A549 (cell line): ENCODE measurements around the gene POLR3B. TPM values are rescaled to one million over a fixed set of nuclear protein-coding genes. Genes with fewer than 3 reads are reported as not detected.

Experiments used
- ATAC-seq, 2 experiments: fragments of 200-7000 bp in 1 of 2; fragments of >200 bp in 1 of 2; cut with Nextera tagmentation in 1 of 2; cut with Tn5 transposase in 1 of 2; 3 replicates each; pipeline versions ENCODE4 v1.8.0 to v1.9.1; 2018 to 2020; ENCODE audit warnings: mild to moderate bottlenecking in 1 of 2, moderate library complexity in 1 of 2
- CTCF ChIA-PET: fragments of 300-600 bp; sonication (Branson Sonifier 250); formaldehyde crosslinking; extraction: SDS; loops from one replicate; lab custom pipeline; 2021; ENCODE audit warnings: antibody characterized with exemption, inconsistent platforms; lab: Yijun Ruan, JAX
- POLR2A ChIA-PET: fragments of 350-600 bp; formaldehyde crosslinking; extraction: SDS; loops from one replicate; lab custom pipeline; 2021; ENCODE audit warnings: antibody characterized with exemption, inconsistent platforms; lab: Yijun Ruan, JAX
- DNase-seq, 2 experiments: peaks; one replicate each; pipeline versions ENCODE4 v3.0.0 to v3.0.0-alpha.2; 2011 to 2016; ENCODE audit warnings: low read depth in 1 of 2, low spot score in 1 of 2
- FAIRE-seq: peaks from 2 replicates; lab custom pipeline; 2011; peaks lifted over from hg19 to GRCh38; lab: Jason Lieb, UNC
- H3K27ac ChIP-seq, 2 experiments: fragments of >200 bp; sonication (Bioruptor Twin); formaldehyde crosslinking; 3 replicates each; pipeline ENCODE4 v1.5.1; 2016 to 2017
- H3K4me1 ChIP-seq: fragments of >200 bp; sonication (Bioruptor Twin); formaldehyde crosslinking; 3 replicates; pipeline ENCODE4 v1.6.1; 2016
- H3K4me2 ChIP-seq: fragments of >200 bp; sonication (Bioruptor Twin); formaldehyde crosslinking; 3 replicates; pipeline ENCODE4 v1.6.1; 2016
- H3K4me3 ChIP-seq: fragments of >200 bp; sonication (Bioruptor Twin); formaldehyde crosslinking; 3 replicates; pipeline ENCODE4 v1.5.1; 2016
- H3K9me3 ChIP-seq: fragments of >200 bp; sonication (Bioruptor Twin); formaldehyde crosslinking; 3 replicates; pipeline ENCODE4 v1.6.1; 2016
- CBX2 ChIP-seq: fragments of 200-600 bp; sonication (generic); IDR thresholded peaks from 2 replicates; pipeline ENCODE4 v1.6.1; 2016; ENCODE audit warnings: low read depth, mild to moderate bottlenecking, borderline replicate concordance
- CBX8 ChIP-seq: fragments of 200-600 bp; sonication (generic); IDR thresholded peaks from 2 replicates; pipeline ENCODE4 v1.6.1; 2016
- CEBPB ChIP-seq, 2 experiments: fragments of >200 bp in 1 of 2; sonication (Bioruptor Twin) in 1 of 2; formaldehyde crosslinking in 1 of 2; IDR thresholded peaks; 2 replicates each; pipeline ENCODE4 v1.6.1; 2012 to 2016
- CHD4 ChIP-seq: fragments of 200-600 bp; sonication (generic); IDR thresholded peaks from 2 replicates; pipeline ENCODE4 v1.6.1; 2016; ENCODE audit warnings: antibody characterized with exemption, mild to moderate bottlenecking, borderline replicate concordance
- EHF ChIP-seq: fragments of 250-450 bp; sonication (Bioruptor Pico); IDR thresholded peaks from 2 replicates; pipeline ENCODE4 v1.5.0; 2020; ENCODE audit warnings: mild to moderate bottlenecking
- FOXS1 ChIP-seq: fragments of 250-450 bp; sonication (Bioruptor Pico); IDR thresholded peaks from 2 replicates; pipeline ENCODE4 v1.5.0; 2020; ENCODE audit warnings: mild to moderate bottlenecking, moderate library complexity
- HEYL ChIP-seq: fragments of 250-450 bp; sonication (Bioruptor Pico); IDR thresholded peaks from 2 replicates; pipeline ENCODE4 v1.8.0; 2021; ENCODE audit warnings: mild to moderate bottlenecking, moderate library complexity
- HOXB5 ChIP-seq: fragments of 250-450 bp; sonication (Bioruptor Pico); IDR thresholded peaks from 2 replicates; pipeline ENCODE4 v1.5.0; 2020; ENCODE audit warnings: mild to moderate bottlenecking, moderate library complexity
- JUNB ChIP-seq: fragments of >200 bp; sonication (Bioruptor Twin); formaldehyde crosslinking; IDR thresholded peaks from 2 replicates; pipeline ENCODE4 v1.6.1; 2016
- KDM1A ChIP-seq: fragments of 200-600 bp; sonication (generic); IDR thresholded peaks from 2 replicates; pipeline ENCODE4 v1.6.1; 2016; ENCODE audit warnings: low read depth, mild to moderate bottlenecking
- MYC ChIP-seq: IDR thresholded peaks from 2 replicates; pipeline ENCODE4 v1.6.1; 2012; ENCODE audit warnings: mild to moderate bottlenecking, inconsistent platforms, low read length, improper control_type of control experiment, borderline replicate concordance
- NFE2L2 ChIP-seq: fragments of 150-350 bp; conservative IDR thresholded peaks from 2 replicates; pipeline ENCODE4 v1.6.1; 2014; ENCODE audit warnings: low read length
- NPAS2 ChIP-seq: fragments of 250-450 bp; sonication (Bioruptor Pico); IDR thresholded peaks from 2 replicates; pipeline ENCODE4 v1.8.0; 2022; ENCODE audit warnings: mild to moderate bottlenecking, moderate library complexity, borderline replicate concordance
- NR3C1 ChIP-seq: fragments of >200 bp; sonication (Bioruptor Twin); formaldehyde crosslinking; IDR thresholded peaks from 3 replicates; pipeline ENCODE4 v1.6.1; 2017
- PHF8 ChIP-seq: fragments of 200-600 bp; sonication (generic); IDR thresholded peaks from 2 replicates; pipeline ENCODE4 v1.6.1; 2016; ENCODE audit warnings: low read depth, mild to moderate bottlenecking, antibody characterized with exemption, moderate library complexity, borderline replicate concordance
- POLR2A ChIP-seq: IDR thresholded peaks from 2 replicates; pipeline ENCODE4 v1.6.1; 2012; ENCODE audit warnings: mild to moderate bottlenecking, low read length
- POLR2AphosphoS2 ChIP-seq: conservative IDR thresholded peaks from 2 replicates; pipeline ENCODE4 v1.6.1; 2012; ENCODE audit warnings: low read length, improper control_type of control experiment, inconsistent platforms
- RARB ChIP-seq: fragments of 250-450 bp; sonication (Bioruptor Pico); IDR thresholded peaks from 2 replicates; pipeline ENCODE4 v1.8.0; 2021; ENCODE audit warnings: mild to moderate bottlenecking, moderate library complexity
- SMC3 ChIP-seq: fragments of >200 bp; sonication (Bioruptor Twin); formaldehyde crosslinking; IDR thresholded peaks from 3 replicates; pipeline ENCODE4 v1.6.1; 2018; ENCODE audit warnings: inconsistent platforms
- TFCP2L1 ChIP-seq: fragments of 250-450 bp; sonication (Bioruptor Pico); IDR thresholded peaks from 2 replicates; pipeline ENCODE4 v1.5.0; 2021; ENCODE audit warnings: mild to moderate bottlenecking
- ZFP36 ChIP-seq: fragments of 450-650 bp; IDR thresholded peaks from 2 replicates; pipeline ENCODE4 v1.6.1; 2014; ENCODE audit warnings: borderline replicate concordance; ENCODE audit not compliant: partially characterized antibody
- ZNF302 ChIP-seq: fragments of 250-450 bp; sonication (Bioruptor Pico); IDR thresholded peaks from 2 replicates; pipeline ENCODE4 v1.9.0; 2021; ENCODE audit warnings: inconsistent platforms, mild to moderate bottlenecking, moderate library complexity
- WGBS: methylation state at CpG from one replicate; pipeline ENCODE4 v1.1.6; 2017; ENCODE audit errors: missing lambda C conversion rate; 5-methylcytosine and 5-hydroxymethylcytosine counted together
- polyA plus RNA-seq, 4 experiments: library from polyadenylated mRNA; depleted of rRNA in 3 of 4; stranded (reverse); fragments of >200 nt; fragmentation: RNase III in 1 of 4; extraction: RNeasy Plus Mini Kit Qiagen cat#74134 plus additional on column Dnase treatment in 1 of 4; gene quantifications; 2 replicates in 3 of 4; 3 replicates in 1 of 4; pipeline ENCODE4 v1.2.3, GENCODE V29; 2011 to 2017
- TF ChIP-seq, protein P1 (sequence below): fragments of 250-450 bp; sonication (Bioruptor Pico); IDR thresholded peaks from 2 replicates; pipeline ENCODE4 v1.5.0; 2020; ENCODE audit warnings: low read depth, mild to moderate bottlenecking, moderate library complexity
- TF ChIP-seq, protein P2 (sequence below): fragments of >200 bp; sonication (Bioruptor Twin); formaldehyde crosslinking; IDR thresholded peaks from 2 replicates; pipeline ENCODE4 v1.6.1; 2016
- TF ChIP-seq, protein P3 (sequence below): fragments of 150-350 bp; IDR thresholded peaks from 2 replicates; pipeline ENCODE4 v1.6.1; 2014; ENCODE audit warnings: low read depth, mild to moderate bottlenecking, low read length
- TF ChIP-seq, protein P4 (sequence below): IDR thresholded peaks from 2 replicates; pipeline ENCODE4 v1.6.1; 2012
- TF ChIP-seq, protein P5 (sequence below): fragments of >200 bp; sonication (Bioruptor Twin); formaldehyde crosslinking; IDR thresholded peaks from 3 replicates; pipeline ENCODE4 v1.6.1; 2016

Gene POLR3B
- polyA plus RNA-seq, 2 of the 4 experiments (the other 2 are of a cell fraction): 5.4 to 10.7 TPM

DNA sequence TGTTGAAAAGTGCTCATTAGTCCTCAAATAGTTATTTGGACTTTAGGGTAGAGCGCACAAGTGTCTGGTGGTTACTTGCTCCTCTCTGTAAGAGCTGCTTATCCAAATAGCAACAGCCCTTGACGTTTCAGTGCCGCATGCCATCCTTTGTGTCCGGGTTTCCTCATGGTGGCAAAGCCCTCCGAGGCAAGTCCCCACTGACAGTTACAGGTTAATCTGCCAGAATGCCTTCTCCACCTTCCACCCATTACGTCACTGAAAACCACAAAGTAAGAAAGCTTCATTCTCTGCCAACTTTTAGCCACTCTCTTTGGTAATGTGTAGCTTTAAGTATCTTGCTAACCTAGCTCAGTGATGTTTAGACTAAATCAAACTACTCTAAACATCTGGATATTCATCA lies 78.6 kb downstream of the POLR3B start:
- FAIRE-seq (no peak), DNase-seq (no peak), ATAC-seq (no peak)
- H3K4me1 ChIP-seq: no peaks in the 10 kb centered on the region
- H3K27ac ChIP-seq: no peak overlapping the region
- TF ChIP-seq, protein P1, sequence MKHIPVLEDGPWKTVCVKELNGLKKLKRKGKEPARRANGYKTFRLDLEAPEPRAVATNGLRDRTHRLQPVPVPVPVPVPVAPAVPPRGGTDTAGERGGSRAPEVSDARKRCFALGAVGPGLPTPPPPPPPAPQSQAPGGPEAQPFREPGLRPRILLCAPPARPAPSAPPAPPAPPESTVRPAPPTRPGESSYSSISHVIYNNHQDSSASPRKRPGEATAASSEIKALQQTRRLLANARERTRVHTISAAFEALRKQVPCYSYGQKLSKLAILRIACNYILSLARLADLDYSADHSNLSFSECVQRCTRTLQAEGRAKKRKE: no peak
- no peak for TF ChIP-seq PHF8
- no peak for TF ChIP-seq FOXS1 (CRISPR knock-in tag)
- no peak for TF ChIP-seq CHD4
- no peak for TF ChIP-seq CEBPB (IDR thresholded peaks at IDR 0.05)
- TF ChIP-seq ZNF302: no peak
- H3K9me3 ChIP-seq: no peaks in the 10 kb centered on the region
- H3K4me3 ChIP-seq: no peak overlapping the region
- POLR2A ChIA-PET: no interaction called here
- H3K4me2 ChIP-seq: no peak overlapping the region
- CTCF ChIA-PET: no interaction called here
- WGBS: 88% methylated on average over 6 of the region's 6 CpGs

DNA sequence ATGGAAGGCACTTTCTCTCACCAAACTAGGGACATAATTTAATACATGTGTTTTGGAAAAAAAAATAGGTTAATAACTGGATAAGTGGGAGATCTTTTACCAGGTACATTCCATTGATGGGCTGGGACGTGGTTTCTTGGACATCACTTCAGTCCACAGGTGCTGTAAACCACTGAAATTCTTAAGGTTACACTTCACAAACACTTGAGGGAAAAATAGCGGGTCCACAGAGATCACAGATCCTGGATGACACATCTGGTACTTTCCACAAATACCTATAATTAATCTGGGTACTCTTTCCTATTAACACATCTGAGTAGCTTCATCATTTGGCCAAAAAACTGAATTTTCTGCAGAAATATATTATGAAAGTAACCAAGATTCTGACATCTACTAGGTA lies 85.0 kb downstream of the POLR3B start:
- Histone ChIP-seq H3K4me1 (no peaks in the 10 kb centered on the region), H3K9me3 (no peaks in the 10 kb centered on the region), H3K27ac (no peak overlapping the region), H3K4me2 (no peak overlapping the region), H3K4me3 (no peak overlapping the region)
- FAIRE-seq (no peak), ATAC-seq (no peak), DNase-seq (no peak)
- CTCF ChIA-PET: interaction anchor here (1.1 kb wide), 1 partner anchor 25 kb away, joined by 3 read pairs; no protein-coding TSS in a partner anchor
- TF ChIP-seq EHF (CRISPR knock-in tag): no peak
- no peak for TF ChIP-seq CBX2
- TF ChIP-seq, protein P2, sequence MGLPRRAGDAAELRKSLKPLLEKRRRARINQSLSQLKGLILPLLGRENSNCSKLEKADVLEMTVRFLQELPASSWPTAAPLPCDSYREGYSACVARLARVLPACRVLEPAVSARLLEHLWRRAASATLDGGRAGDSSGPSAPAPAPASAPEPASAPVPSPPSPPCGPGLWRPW: no peak
- no peak for TF ChIP-seq TFCP2L1 (CRISPR knock-in tag)
- TF ChIP-seq, protein P3, sequence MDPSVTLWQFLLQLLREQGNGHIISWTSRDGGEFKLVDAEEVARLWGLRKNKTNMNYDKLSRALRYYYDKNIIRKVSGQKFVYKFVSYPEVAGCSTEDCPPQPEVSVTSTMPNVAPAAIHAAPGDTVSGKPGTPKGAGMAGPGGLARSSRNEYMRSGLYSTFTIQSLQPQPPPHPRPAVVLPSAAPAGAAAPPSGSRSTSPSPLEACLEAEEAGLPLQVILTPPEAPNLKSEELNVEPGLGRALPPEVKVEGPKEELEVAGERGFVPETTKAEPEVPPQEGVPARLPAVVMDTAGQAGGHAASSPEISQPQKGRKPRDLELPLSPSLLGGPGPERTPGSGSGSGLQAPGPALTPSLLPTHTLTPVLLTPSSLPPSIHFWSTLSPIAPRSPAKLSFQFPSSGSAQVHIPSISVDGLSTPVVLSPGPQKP: no peak
- TF ChIP-seq HOXB5 (CRISPR knock-in tag): no peak
- no peak for TF ChIP-seq RARB
- TF ChIP-seq NPAS2 (CRISPR knock-in tag): no peak
- TF ChIP-seq, protein P4, sequence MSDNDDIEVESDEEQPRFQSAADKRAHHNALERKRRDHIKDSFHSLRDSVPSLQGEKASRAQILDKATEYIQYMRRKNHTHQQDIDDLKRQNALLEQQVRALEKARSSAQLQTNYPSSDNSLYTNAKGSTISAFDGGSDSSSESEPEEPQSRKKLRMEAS: no peak
- no peak for TF ChIP-seq HEYL (CRISPR knock-in tag)
- TF ChIP-seq KDM1A: no peak
- TF ChIP-seq CHD4: no peak
- TF ChIP-seq, protein P1: no peak
- TF ChIP-seq POLR2AphosphoS2: no peak
- TF ChIP-seq FOXS1 (CRISPR knock-in tag): no peak
- no peak for TF ChIP-seq NFE2L2
- TF ChIP-seq POLR2A: no peak
- POLR2A ChIA-PET: no interaction called here
- WGBS: 89% methylated on average over 2 of the region's 2 CpGs

DNA sequence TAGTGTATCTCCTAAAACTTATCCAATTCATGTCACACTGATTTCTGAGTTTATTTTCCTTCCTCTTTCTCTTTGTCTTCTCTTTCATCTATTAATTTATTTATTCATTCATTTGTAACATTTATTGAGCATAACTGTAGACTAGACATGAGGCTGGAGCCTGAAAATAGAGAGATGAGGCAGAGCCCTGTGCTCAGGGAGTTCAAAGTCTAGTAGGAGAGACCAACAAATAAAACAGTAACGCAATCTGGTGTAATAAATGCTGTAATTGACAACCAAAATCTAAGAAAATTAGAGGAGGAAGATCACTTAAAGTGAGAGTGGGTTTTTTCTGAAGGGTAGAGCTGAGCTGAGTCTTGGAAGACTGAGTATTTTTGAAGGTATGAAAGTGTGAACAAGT lies 87.5 kb downstream of the POLR3B start:
- H3K4me3 ChIP-seq: no peak overlapping the region
- FAIRE-seq (no peak), DNase-seq (no peak), ATAC-seq (no peak)
- TF ChIP-seq, protein P3: no peak
- no peak for TF ChIP-seq CBX8
- TF ChIP-seq, protein P5, sequence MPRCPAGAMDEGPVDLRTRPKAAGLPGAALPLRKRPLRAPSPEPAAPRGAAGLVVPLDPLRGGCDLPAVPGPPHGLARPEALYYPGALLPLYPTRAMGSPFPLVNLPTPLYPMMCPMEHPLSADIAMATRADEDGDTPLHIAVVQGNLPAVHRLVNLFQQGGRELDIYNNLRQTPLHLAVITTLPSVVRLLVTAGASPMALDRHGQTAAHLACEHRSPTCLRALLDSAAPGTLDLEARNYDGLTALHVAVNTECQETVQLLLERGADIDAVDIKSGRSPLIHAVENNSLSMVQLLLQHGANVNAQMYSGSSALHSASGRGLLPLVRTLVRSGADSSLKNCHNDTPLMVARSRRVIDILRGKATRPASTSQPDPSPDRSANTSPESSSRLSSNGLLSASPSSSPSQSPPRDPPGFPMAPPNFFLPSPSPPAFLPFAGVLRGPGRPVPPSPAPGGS: no peak
- no peak for TF ChIP-seq NR3C1
- TF ChIP-seq CHD4: no peak
- TF ChIP-seq CBX2: no peak
- no peak for TF ChIP-seq CEBPB (IDR thresholded peaks at IDR 0.05)
- TF ChIP-seq JUNB: no peak
- TF ChIP-seq HEYL (CRISPR knock-in tag): no peak
- no peak for TF ChIP-seq MYC
- no peak for TF ChIP-seq ZFP36
- TF ChIP-seq HOXB5 (CRISPR knock-in tag): no peak
- no peak for TF ChIP-seq NFE2L2
- no peak for TF ChIP-seq SMC3
- H3K4me1 ChIP-seq: no peaks in the 10 kb centered on the region
- CTCF ChIA-PET: interaction anchor here (1.5 kb wide), 1 partner anchor 99 kb away, joined by 4 read pairs; no protein-coding TSS in a partner anchor
- no peak overlapping the region for H3K27ac ChIP-seq
- POLR2A ChIA-PET: no interaction called here
- H3K9me3 ChIP-seq: no peaks in the 10 kb centered on the region
- WGBS: 0% methylated on average over 1 of the region's 1 CpG
- H3K4me2 ChIP-seq: no peak overlapping the region
